H1 (cell line): ENCODE data around the gene FADD. TPM values are rescaled to one million over a fixed set of nuclear protein-coding genes. Genes with fewer than 3 reads are reported as not detected.

Source experiments
- CTCF ChIA-PET: fragments of 300-600 bp; sonication (Branson Sonifier 250); formaldehyde crosslinking; loops from one replicate; lab custom pipeline; 2021; ENCODE audit not compliant: partially characterized antibody; lab: Charles Lee
- POLR2A ChIA-PET: fragments of 300-600 bp; sonication (Branson Sonifier 250); formaldehyde crosslinking; loops from one replicate; lab custom pipeline; 2021; ENCODE audit warnings: inconsistent platforms; ENCODE audit not compliant: partially characterized antibody; lab: Charles Lee
- DNase-seq, 2 experiments: peaks; one replicate each; pipeline versions ENCODE4 v3.0.0 to v3.0.0-alpha.2; 2010 to 2022; ENCODE audit warnings: low spot score in 2 of 2, low read depth in 1 of 2, mixed read lengths in 1 of 2
- FAIRE-seq: peaks from 2 replicates; lab custom pipeline; 2011; peaks lifted over from hg19 to GRCh38; lab: Jason Lieb, UNC
- H2AFZ ChIP-seq: 2 replicates; pipeline ENCODE4 v1.8.1; 2012; ENCODE audit warnings: low read length, inconsistent platforms
- H2AK5ac ChIP-seq: 2 replicates; pipeline ENCODE4 v1.6.1; 2013; ENCODE audit warnings: low read depth, low read length
- H2BK120ac ChIP-seq: replicated peaks from 2 replicates; pipeline ENCODE3; 2013; ENCODE audit warnings: low read depth, low read length, inconsistent platforms
- H2BK12ac ChIP-seq: 2 replicates; pipeline ENCODE4 v1.6.1; 2013; ENCODE audit warnings: low read depth, low read length
- H2BK15ac ChIP-seq: 2 replicates; pipeline ENCODE4 v1.6.1; 2013; ENCODE audit warnings: low read length
- H2BK20ac ChIP-seq: 2 replicates; pipeline ENCODE4 v1.6.1; 2013; ENCODE audit warnings: low read length
- H2BK5ac ChIP-seq: 2 replicates; pipeline ENCODE4 v1.6.1; 2013; ENCODE audit warnings: low read depth, low read length
- H3K14ac ChIP-seq: 2 replicates; pipeline ENCODE4 v1.6.1; 2013; ENCODE audit warnings: inconsistent platforms; ENCODE audit not compliant: insufficient read length
- H3K18ac ChIP-seq: 2 replicates; pipeline ENCODE4 v1.6.1; 2013; ENCODE audit warnings: low read length; ENCODE audit errors: extremely low read depth
- H3K23ac ChIP-seq: 2 replicates; pipeline ENCODE4 v1.6.1; 2013; ENCODE audit warnings: inconsistent platforms; ENCODE audit not compliant: insufficient read length
- H3K23me2 ChIP-seq: 2 replicates; pipeline ENCODE4 v1.6.1; 2013; ENCODE audit warnings: low read depth, low read length
- H3K27ac ChIP-seq: 2 replicates; pipeline ENCODE4 v1.6.1; 2011; ENCODE audit warnings: low read depth, low read length, inconsistent platforms
- H3K27me3 ChIP-seq, 4 experiments: replicated peaks in 1 of 4; 1 replicate in 1 of 4; 2 replicates in 3 of 4; pipeline versions ENCODE4 v1.6.1 to v1.8.1; 2011 to 2013; ENCODE audit warnings: low read length in 3 of 4, mild to moderate bottlenecking in 3 of 4, inconsistent platforms in 2 of 4, mixed read lengths in 2 of 4, moderate library complexity in 1 of 4; ENCODE audit not compliant: control insufficient read depth in 3 of 4, insufficient read depth in 3 of 4; ENCODE audit errors: extremely low read depth in 1 of 4
- H3K36me3 ChIP-seq, 4 experiments: 2 replicates each; pipeline versions ENCODE4 v1.6.1 to v1.8.1; 2011 to 2013; ENCODE audit warnings: mild to moderate bottlenecking in 4 of 4, low read length in 3 of 4, moderate library complexity in 2 of 4, control low read depth in 1 of 4, inconsistent platforms in 1 of 4; ENCODE audit not compliant: insufficient read depth in 4 of 4, control insufficient read depth in 2 of 4
- H3K4ac ChIP-seq: replicated peaks from 2 replicates; pipeline ENCODE3; 2013; ENCODE audit warnings: low read length, low read depth, mixed read lengths, inconsistent platforms; ENCODE audit not compliant: insufficient read length
- H3K4me1 ChIP-seq, 4 experiments: replicated peaks in 1 of 4; 1 replicate in 1 of 4; 2 replicates in 3 of 4; pipeline versions ENCODE4 v1.6.1 to v1.8.1; 2011 to 2013; ENCODE audit warnings: low read length in 3 of 4, inconsistent platforms in 2 of 4, mixed read lengths in 1 of 4; ENCODE audit not compliant: insufficient read depth in 4 of 4, control insufficient read depth in 3 of 4
- H3K4me2 ChIP-seq, 2 experiments: 2 replicates each; pipeline versions ENCODE4 v1.6.1 to v1.8.1; 2011 to 2013; ENCODE audit warnings: low read depth in 2 of 2, low read length in 2 of 2, control low read depth in 1 of 2, inconsistent platforms in 1 of 2, mild to moderate bottlenecking in 1 of 2; ENCODE audit not compliant: insufficient read depth in 1 of 2
- H3K4me3 ChIP-seq, 4 experiments: fragments of 200-600, 300-600 bp in 1 of 4; sonication (generic), shearing (Covaris generic), sonication (Bioruptor Twin) in 1 of 4; 2 replicates each; pipeline versions ENCODE4 v1.5.1 to v1.8.1; 2011 to 2016; ENCODE audit warnings: low read length in 4 of 4, low read depth in 3 of 4, control low read depth in 2 of 4, inconsistent platforms in 2 of 4, mild to moderate bottlenecking in 2 of 4, mixed read lengths in 1 of 4, moderate library complexity in 1 of 4; ENCODE audit not compliant: insufficient read depth in 2 of 4; ENCODE audit errors: extremely low read depth in 1 of 4
- H3K56ac ChIP-seq: replicated peaks from 2 replicates; pipeline ENCODE3; 2013; ENCODE audit warnings: low read depth, mild to moderate bottlenecking, mixed read lengths, low read length, inconsistent platforms; ENCODE audit not compliant: insufficient read length
- H3K79me1 ChIP-seq: 2 replicates; pipeline ENCODE4 v1.6.1; 2013; ENCODE audit warnings: low read depth, low read length, control low read depth
- H3K79me2 ChIP-seq, 2 experiments: 2 replicates each; pipeline versions ENCODE4 v1.6.1 to v1.8.1; 2012 to 2013; ENCODE audit warnings: low read length in 2 of 2, mild to moderate bottlenecking in 2 of 2, inconsistent platforms in 1 of 2; ENCODE audit not compliant: insufficient read depth in 2 of 2, control insufficient read depth in 1 of 2
- H3K9ac ChIP-seq, 4 experiments: replicated peaks in 1 of 4; 1 replicate in 1 of 4; 2 replicates in 3 of 4; pipeline versions ENCODE4 v1.6.1 to v1.8.1; 2011 to 2013; ENCODE audit warnings: low read depth in 3 of 4, low read length in 3 of 4, control low read depth in 2 of 4, mild to moderate bottlenecking in 2 of 4, moderate library complexity in 2 of 4, inconsistent platforms in 1 of 4; ENCODE audit errors: extremely low read depth in 1 of 4
- H3K9me3 ChIP-seq, 2 experiments: 2 replicates each; pipeline versions ENCODE4 v1.6.1 to v1.8.1; 2012 to 2013; ENCODE audit warnings: mild to moderate bottlenecking in 2 of 2, moderate library complexity in 2 of 2, control low read depth in 1 of 2, inconsistent platforms in 1 of 2, low read depth in 1 of 2, low read length in 1 of 2, mixed read lengths in 1 of 2; ENCODE audit not compliant: insufficient read depth in 2 of 2
- H4K20me1 ChIP-seq, 2 experiments: replicated peaks in 1 of 2; 2 replicates each; pipeline versions ENCODE3 to v1.8.1; 2011 to 2013; ENCODE audit warnings: inconsistent platforms in 2 of 2, low read length in 2 of 2, mild to moderate bottlenecking in 1 of 2; ENCODE audit not compliant: insufficient read depth in 2 of 2, control insufficient read depth in 1 of 2
- H4K5ac ChIP-seq: 2 replicates; pipeline ENCODE4 v1.6.1; 2013; ENCODE audit warnings: low read length, low read depth, mixed read lengths, inconsistent platforms; ENCODE audit not compliant: insufficient read length
- H4K8ac ChIP-seq: 2 replicates; pipeline ENCODE4 v1.8.0; 2013; ENCODE audit warnings: mild to moderate bottlenecking, moderate library complexity, low read length, inconsistent platforms; ENCODE audit not compliant: insufficient read depth; ENCODE audit errors: extremely low read depth
- H4K91ac ChIP-seq: replicated peaks from 2 replicates; pipeline ENCODE3; 2013; ENCODE audit warnings: low read length, mixed read lengths, inconsistent platforms; ENCODE audit not compliant: insufficient read length
- EP300 ChIP-seq, 2 experiments: IDR thresholded peaks; 1 replicate in 1 of 2; 2 replicates in 1 of 2; pipeline ENCODE4 v1.6.1; 2011 to 2012; ENCODE audit warnings: low read depth in 2 of 2, low read length in 2 of 2, mild to moderate bottlenecking in 2 of 2, borderline replicate concordance in 1 of 2, inconsistent platforms in 1 of 2, moderate library complexity in 1 of 2
- JUN ChIP-seq: IDR thresholded peaks from 2 replicates; pipeline ENCODE4 v1.6.1; 2011; ENCODE audit warnings: low read depth, mild to moderate bottlenecking, improper control_type of control experiment, low read length
- SIN3A ChIP-seq, 2 experiments: IDR thresholded peaks in 1 of 2; conservative IDR thresholded peaks in 1 of 2; 2 replicates each; pipeline ENCODE4 v1.6.1; 2011 to 2012; ENCODE audit warnings: low read length in 2 of 2, improper control_type of control experiment in 1 of 2, low read depth in 1 of 2, mild to moderate bottlenecking in 1 of 2
- SP1 ChIP-seq: IDR thresholded peaks from 2 replicates; pipeline ENCODE4 v1.6.1; 2011; ENCODE audit warnings: low read depth, low read length
- SP2 ChIP-seq: IDR thresholded peaks from 2 replicates; pipeline ENCODE4 v1.6.1; 2012; ENCODE audit warnings: mild to moderate bottlenecking, low read length, inconsistent platforms
- SUZ12 ChIP-seq: fragments of 200-600 bp; sonication (generic); IDR thresholded peaks from 2 replicates; pipeline ENCODE4 v1.6.1; 2012; ENCODE audit warnings: mild to moderate bottlenecking, inconsistent platforms, low read length, moderate library complexity, mixed read lengths
- WGBS, 2 experiments: shearing (Covaris generic) in 1 of 2; methylation state at CpG; one replicate each; pipeline versions ENCODE4 v1.1.6 to v1.1.7; 2013 to 2015; ENCODE audit warnings: low lambda C conversion rate in 2 of 2, mixed read lengths in 2 of 2, inconsistent platforms in 1 of 2, low coverage in 1 of 2, missing lambda C conversion rate in 1 of 2; ENCODE audit not compliant: insufficient replicate concordance in 2 of 2, insufficient coverage in 1 of 2, insufficient read length in 1 of 2; ENCODE audit errors: extremely low coverage in 1 of 2, missing lambda C conversion rate in 1 of 2; 5-methylcytosine and 5-hydroxymethylcytosine counted together
- polyA plus RNA-seq, 7 experiments: library from polyadenylated mRNA; depleted of rRNA in 3 of 7; stranded (reverse) in 5 of 7; unstranded in 2 of 7; fragments of >200 nt in 5 of 7; fragments of 200-250 nt in 2 of 7; gene quantifications; 1 replicate in 5 of 7; 2 replicates in 1 of 7; 4 replicates in 1 of 7; pipeline versions ENCODE4 v1.2.1 to v1.2.3, GENCODE V29; 2011 to 2013; ENCODE audit warnings: missing spikeins in 2 of 7, mixed read lengths in 2 of 7
- total RNA-seq: library from RNA; stranded (reverse); fragmentation: NEBNext Ultra II Directional; extraction: Animal tissue kit (Norgen Biotek cat#: 25700); gene quantifications from 2 replicates; pipeline ENCODE4 v1.2.1, GENCODE V29; 2021

The FADD gene
- total and polyA plus RNA-seq, 2 of the 8 experiments (the other 6 are each of a cell fraction or from before 2014, with no cell fraction given) = 29.0 to 43.9 TPM

GRCh38 chr11:70240337-70240736 lies 37.2 kb downstream of the FADD start:
- Histone ChIP-seq H3K18ac (no peak overlapping the region; the same call in 1 of the 2 replicates), H2AK5ac (no peak overlapping the region), H2BK120ac (no peak overlapping the region), H3K36me3 (no peaks in the 10 kb centered on the region), H3K56ac (no peak overlapping the region), H3K79me2 (no peaks in the 10 kb centered on the region), H4K8ac (no peak overlapping the region), H2AFZ (0 out of 2 replicates have a peak overlapping the region, but pooled peaks have one; percentile 28), H3K9me3 (no peaks in the 10 kb centered on the region), H2BK12ac (peak overlapping the region; percentile 92), H3K9ac (no peak overlapping the region), H3K27me3 (no peaks in the 10 kb centered on the region; a peak in 1 of 7 replicates), H3K4me3 (no peak overlapping the region), H2BK15ac (no peak overlapping the region), H3K79me1 (no peaks in the 10 kb centered on the region), H3K23ac (no peak overlapping the region), H4K20me1 (no peaks in the 10 kb centered on the region), H3K14ac (no peak overlapping the region), H3K4me2 (no peak overlapping the region), H2BK20ac (no peak overlapping the region; the same call in 1 of the 2 replicates), H3K23me2 (no peaks in the 10 kb centered on the region), H3K4me1 (no peaks in the 10 kb centered on the region), H4K5ac (no peak overlapping the region), H3K4ac (no peak overlapping the region), H4K91ac (no peak overlapping the region), H2BK5ac (no peak overlapping the region), H3K27ac (no peak overlapping the region)
- TF ChIP-seq SIN3A (conservative IDR thresholded peaks at IDR 0.05 in 1 of 2, IDR thresholded peaks at IDR 0.05 in 1 of 2; ENCODE audit: low read depth in 1 of 2, low read length in 2 of 2) = no peak
- no peak for TF ChIP-seq SP2
- no peak for TF ChIP-seq JUN
- TF ChIP-seq EP300 (IDR thresholded peaks at IDR 0.05; ENCODE audit: borderline replicate concordance in 1 of 2, low read depth in 2 of 2, low read length in 2 of 2) = no peak
- TF ChIP-seq SP1 = no peak
- no peak for TF ChIP-seq SUZ12
- DNase-seq (no peak), FAIRE-seq (no peak)
- CTCF ChIA-PET = interaction anchor here (0.9 to 1.6 kb wide), 3 partner anchors 12 to 345 kb away, joined by 3 to 4 read pairs (median 3); no protein-coding TSS in a partner anchor
- POLR2A ChIA-PET = interaction anchor here (0.5 kb wide), 1 partner anchor 43 kb away, joined by 3 read pairs; no protein-coding TSS in a partner anchor
- 89% methylated on average over 16 of the region's 16 CpGs; no CpG with 5 or more reads in 1 of the 2 experiments for WGBS, 2 experiments
